K562 (cell line): ENCODE measurements around the gene PGLYRP4. TPM values are rescaled to one million over a fixed set of nuclear protein-coding genes. Genes with fewer than 3 reads are reported as not detected.

Experiments
- ATAC-seq: fragments of 200-7000 bp; cut with Tn5 transposase; 3 replicates; pipeline ENCODE4 v1.9.1; 2020; ENCODE audit warnings: moderate library complexity
- BruUV-seq: library from RNA; stranded (reverse); fragments of 400-500 nt; replicated peaks from 2 replicates; lab custom pipeline; 2021; lab: Mats Ljungman, UMichigan
- CTCF ChIA-PET: fragments of 300-600 bp; formaldehyde crosslinking; extraction: SDS; loops from one replicate; lab custom pipeline; 2021; ENCODE audit warnings: low intra/inter-chr PET ratio; lab: Yijun Ruan, JAX
- POLR2A ChIA-PET: fragments of 300-600, 350-650 bp; sonication (Branson Sonifier 250); formaldehyde crosslinking; extraction: SDS; loops from one replicate; lab custom pipeline; 2021; ENCODE audit warnings: antibody characterized with exemption, inconsistent platforms; lab: Yijun Ruan, JAX
- DNase-seq, 4 experiments: peaks; one replicate each; pipeline versions ENCODE4 v3.0.0 to v3.0.0-alpha.2; 2011 to 2018; ENCODE audit warnings: low spot score in 3 of 4, mixed read lengths in 3 of 4; ENCODE audit errors: extremely low read depth in 1 of 4
- FAIRE-seq: peaks from 2 replicates; lab custom pipeline; 2011; peaks lifted over from hg19 to GRCh38; lab: Jason Lieb, UNC
- H2AFZ ChIP-seq: 2 replicates; pipeline ENCODE4 v1.6.0; 2011; ENCODE audit warnings: low read depth, low read length, control low read depth, inconsistent platforms
- H3K27ac ChIP-seq: fragments of 200-600 bp; 3 replicates; pipeline ENCODE4 v1.8.0; 2011; ENCODE audit warnings: low read depth, mild to moderate bottlenecking, control low read depth, inconsistent platforms, low read length, moderate library complexity, mixed read lengths; ENCODE audit errors: extremely low read depth
- H3K27me3 ChIP-seq, 2 experiments: fragments of 300-600 bp in 1 of 2; 2 replicates in 1 of 2; 3 replicates in 1 of 2; pipeline versions ENCODE4 v1.6.0 to v1.8.0; 2011; ENCODE audit warnings: inconsistent platforms in 2 of 2, low read length in 2 of 2, mild to moderate bottlenecking in 1 of 2, mixed read lengths in 1 of 2, moderate library complexity in 1 of 2; ENCODE audit not compliant: control insufficient read depth in 2 of 2, insufficient read depth in 2 of 2
- H3K36me3 ChIP-seq: fragments of 300-600 bp; 3 replicates; pipeline ENCODE4 v1.8.0; 2011; ENCODE audit warnings: mild to moderate bottlenecking, low read length, inconsistent platforms; ENCODE audit not compliant: control insufficient read depth, insufficient read depth
- H3K4me1 ChIP-seq, 2 experiments: fragments of 200-600 bp in 1 of 2; replicated peaks in 1 of 2; 2 replicates in 1 of 2; 3 replicates in 1 of 2; pipeline versions ENCODE4 v1.5.1 to v1.8.0; 2011; ENCODE audit warnings: inconsistent platforms in 2 of 2, low read length in 2 of 2, mild to moderate bottlenecking in 1 of 2, mixed read lengths in 1 of 2, moderate library complexity in 1 of 2; ENCODE audit not compliant: control insufficient read depth in 2 of 2, insufficient read depth in 2 of 2
- H3K4me2 ChIP-seq: 2 replicates; pipeline ENCODE4 v1.6.1; 2011; ENCODE audit warnings: low read length, control low read depth, inconsistent platforms, mixed read lengths; ENCODE audit not compliant: insufficient read depth
- H3K4me3 ChIP-seq: fragments of 200-600 bp; sonication (generic), shearing (Covaris generic); 2 replicates; pipeline ENCODE4 v1.5.1; 2016; ENCODE audit warnings: control low read depth, inconsistent platforms
- H3K79me2 ChIP-seq: fragments of 200-600 bp; 3 replicates; pipeline ENCODE4 v1.8.0; 2011; ENCODE audit warnings: low read length, inconsistent platforms; ENCODE audit not compliant: control insufficient read depth, insufficient read depth
- H3K9ac ChIP-seq, 2 experiments: 2 replicates each; pipeline versions ENCODE4 v1.6.0 to v1.6.1; 2011; ENCODE audit warnings: low read depth in 2 of 2, low read length in 2 of 2, control low read depth in 1 of 2, inconsistent platforms in 1 of 2, mild to moderate bottlenecking in 1 of 2, mixed read lengths in 1 of 2; ENCODE audit not compliant: insufficient read depth in 1 of 2
- H3K9me1 ChIP-seq: one replicate; pipeline ENCODE4 v1.6.0; 2011; ENCODE audit warnings: inconsistent platforms, mild to moderate bottlenecking, low read length, moderate library complexity; ENCODE audit not compliant: control insufficient read depth, insufficient read depth
- H3K9me3 ChIP-seq: replicated peaks from 2 replicates; pipeline ENCODE4 v1.5.1; 2011; ENCODE audit warnings: low read depth, low read length, inconsistent platforms; ENCODE audit not compliant: control insufficient read depth, insufficient read depth
- H4K20me1 ChIP-seq: replicated peaks from 2 replicates; pipeline ENCODE4 v1.6.1; 2011; ENCODE audit warnings: low read length, inconsistent platforms, mixed read lengths; ENCODE audit not compliant: control insufficient read depth, insufficient read depth
- C11orf30 ChIP-seq: fragments of 450-650 bp; IDR thresholded peaks from 2 replicates; pipeline ENCODE4 v1.6.1; 2016; ENCODE audit warnings: low read depth, mild to moderate bottlenecking
- ETV5 ChIP-seq: sonication (generic); formaldehyde crosslinking; IDR thresholded peaks from 2 replicates; pipeline ENCODE4 v1.4.0; 2020; ENCODE audit warnings: low read depth, mild to moderate bottlenecking, missing genetic modification reagents
- L3MBTL2 ChIP-seq: fragments of 450-650 bp; IDR thresholded peaks from 2 replicates; pipeline ENCODE4 v1.6.1; 2016; ENCODE audit warnings: mild to moderate bottlenecking, moderate library complexity
- ZNF316 ChIP-seq: fragments of 450-650 bp; IDR thresholded peaks from 2 replicates; pipeline ENCODE4 v1.6.1; 2016
- WGBS: fragments of 100-300 bp; shearing (Covaris generic); methylation state at CpG from one replicate; pipeline ENCODE4 v1.1.6; 2016; ENCODE audit warnings: low coverage, mixed read lengths; ENCODE audit not compliant: insufficient coverage; ENCODE audit errors: missing lambda C conversion rate; 5-methylcytosine and 5-hydroxymethylcytosine counted together
- in situ Hi-C: fragments of 300-500 bp; cut with MboI; formaldehyde crosslinking; loops from 4 replicates; pipeline ENCODE4 v1.15.0; 2018; ENCODE audit warnings: inconsistent platforms, mixed read lengths
- intact Hi-C: fragments of 100-400 bp; cut with micrococcal nuclease; formaldehyde crosslinking; loops from 2 replicates; pipeline ENCODE4 v1.14.2; 2022
- polyA plus RNA-seq, 8 experiments: library from polyadenylated mRNA; depleted of rRNA in 4 of 8; stranded (reverse) in 5 of 8; unstranded in 3 of 8; fragments of >200 nt; fragmentation: Nextera tagmentation in 2 of 8; fragmentation: Illumina TruSeq in 1 of 8; extraction: Ambion mirVana in 2 of 8; extraction: Trizol in 1 of 8; gene quantifications; 2 replicates each; pipeline versions ENCODE4 v1.2.1 to v1.2.3, GENCODE V29; 2011 to 2014; ENCODE audit warnings: inconsistent platforms in 1 of 8, missing spikeins in 1 of 8
- total RNA-seq, 7 experiments: library from RNA; depleted of rRNA in 6 of 7; stranded (reverse); fragments of >200 nt in 6 of 7; fragmentation: Illumina TruSeq in 2 of 7; extraction: Trizol in 2 of 7; gene quantifications; 2 replicates each; pipeline versions ENCODE4 v1.2.1 to v1.2.3, GENCODE V29; 2011 to 2021; ENCODE audit warnings: low replicate concordance in 1 of 7
- TF ChIP-seq, protein P1 (sequence below): sonication (generic); formaldehyde crosslinking; IDR thresholded peaks from 2 replicates; pipeline ENCODE4 v1.4.0; 2020; ENCODE audit warnings: mild to moderate bottlenecking, missing genetic modification reagents

Gene PGLYRP4
- total and polyA plus RNA-seq, 9 of the 15 experiments (the other 6 are each of a cell fraction or from before 2014, with no cell fraction given) = 0.06 to 0.13 (median 0.11) TPM; not detected in 6

DNA sequence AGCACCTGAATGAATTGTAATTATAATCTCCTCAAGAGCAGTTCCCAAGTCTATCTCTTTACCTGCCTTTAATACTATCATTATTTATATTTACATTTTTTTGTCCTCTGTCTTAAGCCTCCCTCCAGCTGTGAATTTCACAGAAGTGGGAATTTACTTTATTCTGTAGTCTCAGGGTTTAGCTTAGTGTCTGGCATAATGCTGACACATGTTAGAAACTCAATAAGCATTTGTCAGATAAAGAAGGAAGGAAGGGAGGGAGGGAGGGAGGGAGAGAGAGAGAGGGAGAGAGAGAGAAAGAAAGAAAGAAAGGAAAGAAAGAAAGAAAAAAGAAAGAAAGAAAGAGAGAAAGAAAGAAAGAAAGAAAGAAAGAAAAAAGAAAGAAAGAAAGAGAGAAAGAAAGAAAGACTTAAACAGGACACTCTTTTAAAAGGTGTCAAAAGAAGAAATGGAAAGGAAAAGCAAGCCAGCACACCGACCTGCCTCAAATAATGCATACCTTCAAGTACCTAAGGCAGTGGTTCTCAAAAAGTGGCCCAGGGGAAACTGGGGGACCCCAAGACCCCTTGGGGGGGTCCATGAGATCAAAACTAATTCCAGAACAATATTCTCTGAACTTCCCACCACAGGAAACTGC is 1.8 kb upstream of the PGLYRP4 start (continued):
- TF ChIP-seq ETV5 (CRISPR knock-in tag) = no peak
- peak; percentile 52 for TF ChIP-seq ZNF316
- 0 out of 2 replicates have a peak, but pooled peaks have one; percentile 14 for TF ChIP-seq C11orf30
- peak; percentile 43; the same call in 1 of the 2 replicates for TF ChIP-seq L3MBTL2
- TF ChIP-seq, protein P1, sequence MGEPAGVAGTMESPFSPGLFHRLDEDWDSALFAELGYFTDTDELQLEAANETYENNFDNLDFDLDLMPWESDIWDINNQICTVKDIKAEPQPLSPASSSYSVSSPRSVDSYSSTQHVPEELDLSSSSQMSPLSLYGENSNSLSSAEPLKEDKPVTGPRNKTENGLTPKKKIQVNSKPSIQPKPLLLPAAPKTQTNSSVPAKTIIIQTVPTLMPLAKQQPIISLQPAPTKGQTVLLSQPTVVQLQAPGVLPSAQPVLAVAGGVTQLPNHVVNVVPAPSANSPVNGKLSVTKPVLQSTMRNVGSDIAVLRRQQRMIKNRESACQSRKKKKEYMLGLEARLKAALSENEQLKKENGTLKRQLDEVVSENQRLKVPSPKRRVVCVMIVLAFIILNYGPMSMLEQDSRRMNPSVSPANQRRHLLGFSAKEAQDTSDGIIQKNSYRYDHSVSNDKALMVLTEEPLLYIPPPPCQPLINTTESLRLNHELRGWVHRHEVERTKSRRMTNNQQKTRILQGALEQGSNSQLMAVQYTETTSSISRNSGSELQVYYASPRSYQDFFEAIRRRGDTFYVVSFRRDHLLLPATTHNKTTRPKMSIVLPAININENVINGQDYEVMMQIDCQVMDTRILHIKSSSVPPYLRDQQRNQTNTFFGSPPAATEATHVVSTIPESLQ (CRISPR knock-in tag) = no peak

DNA sequence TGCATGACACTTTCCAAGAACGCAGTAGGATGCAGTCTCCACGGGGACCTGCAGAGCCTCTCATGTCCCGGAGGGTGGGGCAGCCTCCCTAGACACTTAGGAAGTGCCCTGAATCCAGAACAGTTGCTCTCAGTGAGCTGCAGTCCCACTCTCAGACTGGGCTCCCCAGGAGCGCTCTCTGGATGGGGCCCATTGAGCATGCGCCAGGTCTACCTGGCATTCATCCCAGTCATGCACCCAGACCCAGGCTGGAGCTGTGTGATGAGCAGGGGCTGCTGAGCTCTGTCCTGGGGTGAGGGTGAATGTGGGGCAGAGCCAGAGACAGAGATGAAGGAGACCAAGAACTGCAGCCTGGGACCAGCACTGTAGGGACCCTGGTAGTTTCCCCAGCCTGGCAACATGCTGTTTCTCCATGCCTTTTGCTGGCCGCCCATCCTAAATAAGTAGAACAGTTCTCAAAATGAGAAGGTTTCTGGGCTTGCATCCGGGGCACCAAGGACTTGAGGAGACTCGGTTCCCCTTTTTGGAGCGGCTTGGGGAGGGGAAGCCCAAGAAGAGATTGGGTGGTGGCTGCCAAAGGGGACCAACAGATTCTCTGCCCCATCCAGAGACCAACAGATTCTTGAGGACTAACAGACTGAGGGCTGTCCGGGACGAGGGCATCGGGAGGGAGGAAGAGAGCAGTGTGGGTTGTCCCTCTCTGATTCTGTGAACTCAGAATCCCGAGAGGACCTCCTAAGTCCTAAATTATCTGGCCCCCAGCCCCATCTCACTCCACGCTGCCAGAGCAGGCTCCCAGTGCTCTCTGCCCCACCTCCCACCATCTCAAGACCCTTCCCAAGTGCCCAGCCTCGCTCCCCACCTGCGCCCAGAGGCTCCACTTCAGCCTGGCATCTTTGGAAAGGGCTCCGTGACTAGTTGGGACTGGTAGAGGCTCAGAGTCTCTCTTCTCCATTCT is 1.0 kb upstream of the PGLYRP4 start:
- no peak overlapping the region for H3K9ac ChIP-seq
- H3K4me3 ChIP-seq = no peak overlapping the region
- intact Hi-C loops (loop anchor here (10.0 kb wide), 2 partner anchors 415 to 635 kb away; partner anchors contain the start of gene RAB13), in situ Hi-C loops (loop anchor here (5.0 to 10.0 kb wide), 2 partner anchors 158 to 405 kb away; no protein-coding TSS in a partner anchor)
- no peak for FAIRE-seq
- peaks cover 4% of the 10 kb centered on the region for H4K20me1 ChIP-seq
- H3K27me3 ChIP-seq = peaks cover 3 to 15% of the 10 kb centered on the region in 2 experiments; a peak in 3 of 5 replicates
- peak; percentile 26 for ATAC-seq
- H3K4me2 ChIP-seq = no peak overlapping the region
- H3K9me1 ChIP-seq = no peaks in the 10 kb centered on the region
- peaks cover 8 to 12% of the 10 kb centered on the region in 2 experiments for H3K4me1 ChIP-seq
- no peaks in the 10 kb centered on the region for H3K36me3 ChIP-seq
- WGBS = 18% methylated on average over 17 of the region's 17 CpGs
- no peaks in the 10 kb centered on the region for H3K9me3 ChIP-seq
- H3K27ac ChIP-seq = no peak overlapping the region
- ChIA-PET POLR2A (interaction anchor here (0.7 to 2.6 kb wide), 4 partner anchors 85 to 183 kb away, joined by 3 to 9 read pairs (median 3); no protein-coding TSS in a partner anchor), CTCF (interaction anchor here (0.6 kb wide), 1 partner anchor 25 kb away, joined by 3 read pairs; no protein-coding TSS in a partner anchor)
- DNase-seq = peak in 1 of 4 experiments; percentile 20
- H3K79me2 ChIP-seq = no peaks in the 10 kb centered on the region
- H2AFZ ChIP-seq = no peak overlapping the region
- no TSS peak for BruUV-seq
